Stimulated activated CD8-positive, alpha-beta memory T cell treated with anti-CD3 and anti-CD28 coated beads, Interleukin-7, amount 100 ng/mL, for 1 hour (primary cell): ENCODE results near the gene LAIR2.

Source experiments
- DNase-seq, 2 donors: peaks; one replicate each; pipeline ENCODE4 v3.0.0-alpha.2; 2020; ENCODE audit warnings: low read depth in 2 of 2

Gene LAIR2

GRCh38 chr19:54534156-54534555 lies 31.5 kb downstream of the LAIR2 start:
- no peak for DNase-seq

- no peak for DNase-seq
These were observed 33.0 kb downstream of the LAIR2 start for GRCh38 chr19:54535601-54536000.

- DNase-seq = no peak
These were observed 34.3 kb downstream of the LAIR2 start for GRCh38 chr19:54536956-54537355.

GRCh38 chr19:54541712-54542111 lies 39.1 kb downstream of the LAIR2 start:
- no peak for DNase-seq

- DNase-seq = no peak
These were observed 46.2 kb downstream of the LAIR2 start for GRCh38 chr19:54548806-54549205.

GRCh38 chr19:54549224-54549623 lies 46.6 kb downstream of the LAIR2 start:
- DNase-seq = no peak

- no peak for DNase-seq
These were observed 48.7 kb downstream of the LAIR2 start for GRCh38 chr19:54551293-54551692.

- DNase-seq = no peak
These were observed 49.6 kb downstream of the LAIR2 start for GRCh38 chr19:54551950-54552912.

- DNase-seq = no peak
These were observed 50.3 kb downstream of the LAIR2 start for GRCh38 chr19:54552913-54553310.

GRCh38 chr19:54554006-54554405 lies 51.4 kb downstream of the LAIR2 start:
- DNase-seq = no peak

- DNase-seq = no peak
These were observed 52.3 kb downstream of the LAIR2 start for GRCh38 chr19:54554896-54555295.

GRCh38 chr19:54556194-54556593 lies 53.6 kb downstream of the LAIR2 start:
- DNase-seq = no peak

- DNase-seq = no peak
These were observed 55.7 kb downstream of the LAIR2 start for GRCh38 chr19:54558339-54558738.
